K562 (cell line): ENCODE results near the gene ERBB3. TPM values are rescaled to one million over a fixed set of nuclear protein-coding genes. Genes with fewer than 3 reads are reported as not detected.
A peak's percentile ranks its signal among the peaks of the same experiment; 100 is the strongest.

Experiments
- ATF7 ChIP-seq: fragments of 450-650 bp; IDR thresholded peaks from 2 replicates; pipeline ENCODE4 v1.7.1; 2014; ENCODE audit warnings: mild to moderate bottlenecking, moderate library complexity
- CHD2 ChIP-seq: IDR thresholded peaks from 2 replicates; pipeline ENCODE4 v1.6.1; 2011; ENCODE audit warnings: low read depth, low read length
- CHD4 ChIP-seq: fragments of 200-600 bp; sonication (generic); IDR thresholded peaks from 3 replicates; pipeline ENCODE4 v1.6.1; 2012; ENCODE audit warnings: low read depth, mild to moderate bottlenecking, mixed read lengths, low read length, inconsistent platforms; ENCODE audit not compliant: insufficient read depth, insufficient replicate concordance, poor library complexity, severe bottlenecking
- CREB1 ChIP-seq, 2 experiments: sonication (generic) in 1 of 2; formaldehyde crosslinking in 1 of 2; IDR thresholded peaks; 2 replicates each; pipeline versions ENCODE4 v1.6.1 to v1.8.0; 2012 to 2022; ENCODE audit warnings: inconsistent platforms in 1 of 2, mild to moderate bottlenecking in 1 of 2, missing genetic modification reagents in 1 of 2, moderate library complexity in 1 of 2
- EZH2 ChIP-seq: IDR thresholded peaks from 2 replicates; pipeline ENCODE4 v1.6.1; 2012; ENCODE audit warnings: low read depth, mild to moderate bottlenecking, inconsistent platforms, low read length, borderline replicate concordance
- HNRNPH1 ChIP-seq: fragments of 200-400 bp; formaldehyde crosslinking; optimal IDR thresholded peaks from 2 replicates; pipeline ENCODE3; 2017; ENCODE audit warnings: low read depth, mild to moderate bottlenecking, low read length, moderate library complexity
- HNRNPL ChIP-seq: fragments of 200-400 bp; formaldehyde crosslinking; IDR thresholded peaks from 2 replicates; pipeline ENCODE4 v1.6.1; 2017; ENCODE audit warnings: low read depth, mild to moderate bottlenecking, low read length
- JUND ChIP-seq, 2 experiments: IDR thresholded peaks; 2 replicates in 1 of 2; 3 replicates in 1 of 2; pipeline ENCODE4 v1.6.1; 2011; ENCODE audit warnings: borderline replicate concordance in 2 of 2, low read depth in 2 of 2, low read length in 2 of 2, improper control_type of control experiment in 1 of 2, missing biosample characterization in 1 of 2, missing genetic modification characterization in 1 of 2, missing genetic modification reagents in 1 of 2
- NFATC3 ChIP-seq: fragments of 450-650 bp; IDR thresholded peaks from 2 replicates; pipeline ENCODE4 v1.6.1; 2017; ENCODE audit warnings: mild to moderate bottlenecking
- PML ChIP-seq: IDR thresholded peaks from 2 replicates; pipeline ENCODE4 v1.6.1; 2012; ENCODE audit warnings: low read length, inconsistent platforms
- POLR2B ChIP-seq: fragments of 450-650 bp; IDR thresholded peaks from 2 replicates; pipeline ENCODE4 v1.6.1; 2018; ENCODE audit warnings: low read depth; ENCODE audit not compliant: partially characterized antibody
- RCOR1 ChIP-seq, 2 experiments: IDR thresholded peaks; 2 replicates each; pipeline ENCODE4 v1.6.1; 2012; ENCODE audit warnings: low read depth in 2 of 2, low read length in 2 of 2, borderline replicate concordance in 1 of 2, improper control_type of control experiment in 1 of 2
- RREB1 ChIP-seq: fragments of 250-450 bp; sonication (Bioruptor Pico); IDR thresholded peaks from 2 replicates; pipeline ENCODE4 v1.4.0; 2020
- SIX5 ChIP-seq, 2 experiments: IDR thresholded peaks; 2 replicates each; pipeline ENCODE4 v1.6.1; 2011; ENCODE audit warnings: low read length in 2 of 2, borderline replicate concordance in 1 of 2, low read depth in 1 of 2, mild to moderate bottlenecking in 1 of 2, moderate library complexity in 1 of 2; ENCODE audit not compliant: insufficient read depth in 1 of 2
- SMAD4 ChIP-seq: fragments of 250-450 bp; sonication (Bioruptor Pico); conservative IDR thresholded peaks from 2 replicates; pipeline ENCODE4 v1.8.0; 2021; ENCODE audit warnings: inconsistent platforms, mild to moderate bottlenecking, moderate library complexity
- TAF1 ChIP-seq: IDR thresholded peaks from 2 replicates; pipeline ENCODE4 v1.6.1; 2011; ENCODE audit warnings: mild to moderate bottlenecking, low read length, moderate library complexity; ENCODE audit not compliant: insufficient read depth, control insufficient read depth, severe bottlenecking; ENCODE audit errors: extremely low read depth
- TAF9B ChIP-seq: fragments of 450-650 bp; IDR thresholded peaks from 2 replicates; pipeline ENCODE4 v1.6.1; 2018; ENCODE audit warnings: mild to moderate bottlenecking; ENCODE audit not compliant: partially characterized antibody
- TOE1 ChIP-seq, 2 experiments: fragments of 450-650 bp in 1 of 2; sonication (generic) in 1 of 2; formaldehyde crosslinking in 1 of 2; IDR thresholded peaks; 2 replicates each; pipeline versions ENCODE4 v1.7.1 to v1.8.0; 2016 to 2022; ENCODE audit warnings: borderline replicate concordance in 2 of 2, mild to moderate bottlenecking in 2 of 2, antibody characterized with exemption in 1 of 2, inconsistent platforms in 1 of 2, low read depth in 1 of 2, missing genetic modification reagents in 1 of 2, moderate library complexity in 1 of 2
- ZNF41 ChIP-seq: fragments of 250-450 bp; sonication (Bioruptor Pico); conservative IDR thresholded peaks from 2 replicates; pipeline ENCODE4 v1.4.0; 2020; ENCODE audit warnings: mild to moderate bottlenecking
- polyA plus RNA-seq, 8 experiments: library from polyadenylated mRNA; depleted of rRNA in 4 of 8; stranded (reverse) in 5 of 8; unstranded in 3 of 8; fragments of >200 nt; fragmentation: Nextera tagmentation in 2 of 8; fragmentation: Illumina TruSeq in 1 of 8; extraction: Ambion mirVana in 2 of 8; extraction: Trizol in 1 of 8; gene quantifications; 2 replicates each; pipeline versions ENCODE4 v1.2.1 to v1.2.3, GENCODE V29; 2011 to 2014; ENCODE audit warnings: inconsistent platforms in 1 of 8, missing spikeins in 1 of 8
- total RNA-seq, 7 experiments: library from RNA; depleted of rRNA in 6 of 7; stranded (reverse); fragments of >200 nt in 6 of 7; fragmentation: Illumina TruSeq in 2 of 7; extraction: Trizol in 2 of 7; gene quantifications; 2 replicates each; pipeline versions ENCODE4 v1.2.1 to v1.2.3, GENCODE V29; 2011 to 2021; ENCODE audit warnings: low replicate concordance in 1 of 7
- TF ChIP-seq, protein P1 (sequence below), 2 experiments: fragments of 450-650 bp in 1 of 2; sonication (generic) in 1 of 2; formaldehyde crosslinking in 1 of 2; IDR thresholded peaks in 1 of 2; conservative IDR thresholded peaks in 1 of 2; 2 replicates each; pipeline versions ENCODE4 v1.6.1 to v1.8.1; 2016 to 2023; ENCODE audit warnings: mild to moderate bottlenecking in 2 of 2, moderate library complexity in 2 of 2, inconsistent platforms in 1 of 2, missing genetic modification reagents in 1 of 2

Gene ERBB3
- total and polyA plus RNA-seq, 9 of the 15 experiments (the other 6 are each of a cell fraction or from before 2014, with no cell fraction given): 1.5 to 5.4 (median 3.8) TPM

DNA sequence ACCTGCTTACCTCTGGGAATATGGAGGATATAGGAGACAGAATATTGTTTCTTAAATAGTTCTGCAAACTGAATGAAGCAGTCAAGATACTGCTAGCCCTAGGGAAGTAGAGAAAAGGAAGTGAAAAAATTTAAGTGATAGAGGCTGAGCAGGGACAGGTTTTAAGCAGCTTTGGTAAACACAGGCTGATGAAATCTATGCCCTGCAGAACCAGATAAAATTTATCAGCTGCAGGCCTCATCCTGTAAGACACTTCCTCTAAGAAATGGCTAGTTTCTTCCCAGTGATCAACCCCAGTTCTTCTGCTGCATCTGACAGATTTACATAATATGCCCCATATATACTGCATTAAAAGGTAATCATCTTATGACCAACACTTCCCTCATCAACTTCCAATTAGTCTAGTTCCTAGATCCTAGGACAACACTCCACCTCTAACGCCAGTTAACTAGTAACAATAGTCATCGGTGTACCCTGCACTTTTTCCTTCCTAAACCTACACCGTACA is 46.8 kb downstream of the ERBB3 start (continued):
- TF ChIP-seq HNRNPH1 (no peak), TAF1 (no peak), TAF9B (peak; percentile 55), HNRNPL (no peak), ZNF41 (CRISPR knock-in tag) (no peak), RCOR1 (IDR thresholded peaks at IDR 0.05; ENCODE audit: borderline replicate concordance in 1 of 2, low read depth in 2 of 2, low read length in 2 of 2) (peak in 1 of 2 experiments; percentile 91; a peak in 2 of 4 replicates), SMAD4 (CRISPR knock-in tag) (peak; percentile 64; the same call in 1 of the 2 replicates), CHD4 (no peak), JUND (IDR thresholded peaks at IDR 0.05; ENCODE audit: borderline replicate concordance, low read depth, low read length) (peak; percentile 80), JUND (tag; IDR thresholded peaks at IDR 0.05; ENCODE audit: borderline replicate concordance, low read depth, low read length) (peak; percentile 74; the same call in 1 of the 3 replicates), CREB1 (IDR thresholded peaks at IDR 0.05) (no peak; the same call in 1 of the 2 replicates), CREB1 (CRISPR knock-in tag; IDR thresholded peaks at IDR 0.05) (no peak), PML (peak; percentile 83), RREB1 (CRISPR knock-in tag) (no peak), NFATC3 (no peak), POLR2B (peak; percentile 22), ATF7 (peak; percentile 50), EZH2 (no peak), CHD2 (no peak), TOE1 (IDR thresholded peaks at IDR 0.05; ENCODE audit: borderline replicate concordance) (no peak), TOE1 (CRISPR knock-in tag; IDR thresholded peaks at IDR 0.05; ENCODE audit: borderline replicate concordance, low read depth) (no peak), SIX5 (IDR thresholded peaks at IDR 0.05; ENCODE audit: borderline replicate concordance in 1 of 2, insufficient read depth in 1 of 2, low read depth in 1 of 2, low read length in 2 of 2) (no peak)
- TF ChIP-seq, protein P1, sequence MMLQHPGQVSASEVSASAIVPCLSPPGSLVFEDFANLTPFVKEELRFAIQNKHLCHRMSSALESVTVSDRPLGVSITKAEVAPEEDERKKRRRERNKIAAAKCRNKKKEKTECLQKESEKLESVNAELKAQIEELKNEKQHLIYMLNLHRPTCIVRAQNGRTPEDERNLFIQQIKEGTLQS (IDR thresholded peaks at IDR 0.05): peak; percentile 86
- TF ChIP-seq, protein P1 (CRISPR knock-in tag; conservative IDR thresholded peaks at IDR 0.05): no peak
